ACC112 (cell line): ENCODE measurements around the gene CARS1.

Experiments
- H2AFZ ChIP-seq: fragments of 200-600 bp; sonication (generic); one replicate; pipeline ENCODE4 v1.6.0; 2017; ENCODE audit warnings: antibody characterized with exemption, low read length; ENCODE audit not compliant: unreplicated experiment
- H3K27ac ChIP-seq: fragments of 200-600 bp; sonication (generic); 2 replicates; pipeline ENCODE4 v1.5.1; 2014; ENCODE audit warnings: low read depth, mild to moderate bottlenecking, antibody characterized with exemption, low read length, moderate library complexity
- H3K27me3 ChIP-seq: fragments of 200-600 bp; sonication (generic); 2 replicates; pipeline ENCODE4 v1.6.1; 2014; ENCODE audit warnings: mild to moderate bottlenecking, antibody characterized with exemption, low read length, moderate library complexity, mixed read lengths; ENCODE audit not compliant: insufficient read depth
- H3K36me3 ChIP-seq: fragments of 200-600 bp; sonication (generic); 2 replicates; pipeline ENCODE4 v1.6.1; 2016; ENCODE audit warnings: mild to moderate bottlenecking, antibody characterized with exemption, low read length, moderate library complexity, mixed read lengths; ENCODE audit not compliant: insufficient read depth
- H3K4me1 ChIP-seq: fragments of 200-600 bp; sonication (generic); one replicate; pipeline ENCODE4 v1.6.1; 2016; ENCODE audit warnings: low read length, mixed read lengths; ENCODE audit not compliant: insufficient read depth, unreplicated experiment, control insufficient read depth
- H3K4me3 ChIP-seq: fragments of 200-600 bp; sonication (generic); 2 replicates; pipeline ENCODE4 v1.5.1; 2014; ENCODE audit warnings: mild to moderate bottlenecking, low read depth, low read length
- H3K79me2 ChIP-seq: fragments of 200-600 bp; sonication (generic); one replicate; pipeline ENCODE4 v1.6.0; 2016; ENCODE audit warnings: low read length; ENCODE audit not compliant: control insufficient read depth, unreplicated experiment, insufficient read depth

Gene CARS1

DNA sequence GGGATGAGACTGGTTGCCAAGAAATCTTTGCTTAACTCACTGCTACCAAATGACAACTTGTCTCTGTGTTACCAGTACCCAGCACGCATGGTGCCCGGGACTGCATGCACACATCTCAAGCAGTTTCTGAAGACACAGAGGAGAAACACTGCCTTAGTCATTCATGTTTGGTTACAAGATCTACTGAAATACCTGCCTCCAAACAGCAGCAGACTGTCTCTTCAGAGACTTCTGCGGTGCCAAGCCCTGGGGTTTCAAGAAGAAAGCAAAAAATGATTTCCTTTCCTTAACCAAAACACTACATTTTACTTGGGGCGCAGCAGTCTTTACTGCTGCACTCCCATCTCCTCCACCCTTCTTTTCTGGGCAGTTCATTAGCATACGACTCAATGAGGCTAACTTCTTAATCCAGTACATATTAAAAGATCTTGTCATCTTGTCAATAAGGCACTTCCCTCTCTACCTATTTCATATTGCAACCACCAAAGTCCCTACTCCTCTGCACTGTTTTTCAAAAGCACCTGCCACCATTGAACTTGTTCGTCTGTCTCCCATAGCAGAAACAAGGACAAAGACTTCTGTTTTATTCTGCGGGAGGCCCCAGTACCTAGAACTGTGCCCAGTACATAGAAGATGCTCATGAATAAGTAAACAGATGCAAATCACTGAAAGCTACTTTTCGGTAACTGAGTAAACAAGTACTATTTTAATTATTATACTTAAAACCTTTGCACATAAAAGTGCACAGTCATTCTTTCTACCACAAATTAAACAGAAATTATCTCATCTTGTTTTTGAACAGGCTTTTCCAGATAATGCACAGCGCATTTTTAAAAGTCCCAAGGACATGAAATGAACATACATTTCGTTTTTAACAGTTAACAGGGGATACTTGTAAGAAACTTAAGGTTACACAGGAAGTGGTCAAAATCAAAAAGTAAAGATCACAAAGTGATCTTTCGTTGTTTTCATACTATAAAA, 69.1 kb downstream of the CARS1 start:
- H3K27ac ChIP-seq = peak overlapping the region; percentile 14; the same call in 1 of the 2 replicates
- no peaks in the 10 kb centered on the region for H3K36me3 ChIP-seq
- peaks cover 17% of the 10 kb centered on the region for H3K4me1 ChIP-seq
- no peaks in the 10 kb centered on the region for H3K27me3 ChIP-seq
- peaks cover 89% of the 10 kb centered on the region for H3K79me2 ChIP-seq
- peak overlapping the region; percentile 90 for H3K4me3 ChIP-seq
- H2AFZ ChIP-seq = no peak overlapping the region

DNA sequence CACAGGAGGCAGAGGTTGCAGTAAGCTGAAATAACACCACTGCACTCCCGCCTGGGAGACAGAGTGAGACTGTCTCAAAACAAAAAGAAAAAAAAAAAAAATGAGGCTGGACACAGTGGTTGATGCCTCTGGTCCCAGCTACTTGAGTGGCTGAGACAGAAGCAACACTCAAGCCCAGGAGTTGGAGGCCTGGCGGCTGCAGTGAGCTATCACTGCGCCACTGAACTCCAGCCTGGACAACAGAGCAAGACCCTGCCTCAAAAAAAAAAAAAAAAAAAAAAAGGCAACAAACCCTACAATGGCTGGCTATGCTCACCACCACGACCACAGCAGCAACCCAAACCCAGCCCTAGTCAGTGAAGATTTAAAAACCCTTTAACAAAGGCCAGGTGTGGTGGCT, 73.3 kb downstream of the CARS1 start:
- H3K4me3 ChIP-seq = no peak overlapping the region
- H3K36me3 ChIP-seq = peaks cover under 1% of the 10 kb centered on the region; the same call in 1 of the 2 replicates
- no peaks in the 10 kb centered on the region for H3K27me3 ChIP-seq
- no peak overlapping the region for H3K27ac ChIP-seq
- peaks cover 20% of the 10 kb centered on the region for H3K4me1 ChIP-seq
- no peak overlapping the region for H2AFZ ChIP-seq
- peaks cover 96% of the 10 kb centered on the region for H3K79me2 ChIP-seq

DNA sequence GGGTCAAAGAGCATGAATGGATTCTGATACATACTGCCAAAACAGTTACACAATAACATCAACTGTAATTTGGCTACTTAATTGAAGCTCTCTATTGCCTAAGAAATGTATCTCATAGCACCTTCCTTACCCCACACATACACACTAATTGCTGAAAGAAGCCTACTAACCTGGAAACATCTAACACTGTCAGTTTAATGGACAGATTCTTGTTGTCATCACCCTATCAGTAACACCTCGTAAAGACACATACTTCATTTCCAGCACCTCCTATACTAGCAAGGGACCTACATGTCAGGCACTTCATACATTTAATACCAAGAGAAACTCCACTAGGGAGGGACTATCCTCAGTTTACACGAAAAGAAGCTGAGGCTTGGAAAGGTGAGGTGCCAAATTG, 75.0 kb downstream of the CARS1 start:
- peaks cover 94% of the 10 kb centered on the region for H3K79me2 ChIP-seq
- no peak overlapping the region for H2AFZ ChIP-seq
- no peaks in the 10 kb centered on the region for H3K27me3 ChIP-seq
- H3K4me3 ChIP-seq = no peak overlapping the region
- H3K36me3 ChIP-seq = peaks cover 13% of the 10 kb centered on the region
- peaks cover 7% of the 10 kb centered on the region for H3K4me1 ChIP-seq
- no peak overlapping the region for H3K27ac ChIP-seq

DNA sequence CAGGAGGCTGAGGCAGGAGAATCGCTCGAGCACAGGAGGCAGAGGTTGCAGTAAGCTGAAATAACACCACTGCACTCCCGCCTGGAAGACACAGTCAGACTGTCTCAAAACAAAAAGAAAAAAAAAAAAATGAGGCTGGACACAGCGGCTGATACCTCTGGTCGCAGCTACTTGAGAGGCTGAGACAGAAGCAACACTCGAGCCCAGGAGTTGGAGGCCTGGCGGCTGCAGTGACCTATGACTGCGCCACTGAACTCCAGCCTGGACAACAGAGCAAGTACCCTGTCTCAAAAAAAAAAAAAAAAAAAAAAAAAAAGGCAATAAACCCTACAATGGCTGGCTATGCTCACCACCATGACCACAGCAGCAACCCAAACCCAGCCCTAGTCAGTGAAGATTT, 76.1 kb downstream of the CARS1 start:
- Histone ChIP-seq H3K27ac (no peak overlapping the region), H3K4me1 (peaks cover 7% of the 10 kb centered on the region), H3K4me3 (no peak overlapping the region), H3K36me3 (peaks cover 23% of the 10 kb centered on the region), H2AFZ (no peak overlapping the region), H3K79me2 (peaks cover 94% of the 10 kb centered on the region), H3K27me3 (no peaks in the 10 kb centered on the region)

DNA sequence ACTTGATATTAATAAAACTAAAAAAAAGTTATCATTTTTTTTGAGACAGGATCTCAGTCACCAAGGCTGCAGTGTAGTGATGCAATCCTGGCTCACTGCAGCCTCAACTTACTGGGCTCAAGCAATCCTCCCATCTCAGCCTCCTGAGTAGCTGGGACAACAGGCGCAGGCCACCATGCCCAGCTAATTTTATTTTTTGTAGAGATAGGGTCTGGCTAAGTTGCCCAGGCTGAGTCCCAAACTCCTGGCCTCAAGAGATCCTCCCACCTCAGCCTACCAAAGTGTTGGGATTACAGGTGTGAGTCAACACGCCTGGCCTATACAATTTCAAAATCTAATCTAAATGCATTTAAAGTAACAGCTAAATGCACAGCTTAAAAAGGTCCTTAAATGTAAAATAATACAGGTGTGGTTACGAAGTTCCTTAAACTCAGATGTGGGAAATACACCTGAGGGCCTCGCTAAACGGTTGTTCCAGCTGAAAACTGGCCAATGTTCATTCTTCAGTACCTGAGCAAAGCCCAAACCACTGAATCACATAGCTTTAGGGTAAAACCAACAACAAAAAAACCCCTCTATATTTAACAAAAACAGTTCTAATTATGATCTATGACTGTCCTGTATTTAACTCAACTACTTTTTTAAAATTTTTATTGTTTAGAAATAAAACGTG, 76.9 kb downstream of the CARS1 start:
- H3K4me3 ChIP-seq = no peak overlapping the region
- no peak overlapping the region for H3K27ac ChIP-seq
- peaks cover 7% of the 10 kb centered on the region for H3K4me1 ChIP-seq
- H3K36me3 ChIP-seq = peaks cover 31% of the 10 kb centered on the region
- H2AFZ ChIP-seq = no peak overlapping the region
- peaks cover 93% of the 10 kb centered on the region for H3K79me2 ChIP-seq
- H3K27me3 ChIP-seq = no peaks in the 10 kb centered on the region

DNA sequence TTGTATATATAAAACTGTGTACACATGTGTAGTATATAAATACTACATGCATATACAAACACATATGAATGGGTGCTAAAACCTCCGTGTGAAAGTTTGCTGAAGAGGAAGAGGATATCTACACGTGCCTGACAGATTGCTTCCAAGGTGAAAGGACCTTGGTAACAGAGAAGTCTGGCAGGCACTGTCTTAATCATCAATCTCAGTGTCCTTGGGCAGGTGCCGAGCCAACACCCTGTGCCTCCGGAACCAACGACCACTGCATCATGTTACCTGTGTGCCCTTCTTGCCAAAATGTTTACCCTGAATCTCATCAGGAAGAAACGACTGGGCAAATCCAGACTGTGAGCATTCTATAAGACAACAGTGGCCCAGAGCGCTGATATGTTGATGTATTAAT, 80.1 kb downstream of the CARS1 start:
- Histone ChIP-seq H3K4me3 (no peak overlapping the region), H3K36me3 (peaks cover 39% of the 10 kb centered on the region), H3K27ac (no peak overlapping the region), H2AFZ (no peak overlapping the region), H3K4me1 (peaks cover 3% of the 10 kb centered on the region), H3K79me2 (peaks cover 74% of the 10 kb centered on the region), H3K27me3 (no peaks in the 10 kb centered on the region)

DNA sequence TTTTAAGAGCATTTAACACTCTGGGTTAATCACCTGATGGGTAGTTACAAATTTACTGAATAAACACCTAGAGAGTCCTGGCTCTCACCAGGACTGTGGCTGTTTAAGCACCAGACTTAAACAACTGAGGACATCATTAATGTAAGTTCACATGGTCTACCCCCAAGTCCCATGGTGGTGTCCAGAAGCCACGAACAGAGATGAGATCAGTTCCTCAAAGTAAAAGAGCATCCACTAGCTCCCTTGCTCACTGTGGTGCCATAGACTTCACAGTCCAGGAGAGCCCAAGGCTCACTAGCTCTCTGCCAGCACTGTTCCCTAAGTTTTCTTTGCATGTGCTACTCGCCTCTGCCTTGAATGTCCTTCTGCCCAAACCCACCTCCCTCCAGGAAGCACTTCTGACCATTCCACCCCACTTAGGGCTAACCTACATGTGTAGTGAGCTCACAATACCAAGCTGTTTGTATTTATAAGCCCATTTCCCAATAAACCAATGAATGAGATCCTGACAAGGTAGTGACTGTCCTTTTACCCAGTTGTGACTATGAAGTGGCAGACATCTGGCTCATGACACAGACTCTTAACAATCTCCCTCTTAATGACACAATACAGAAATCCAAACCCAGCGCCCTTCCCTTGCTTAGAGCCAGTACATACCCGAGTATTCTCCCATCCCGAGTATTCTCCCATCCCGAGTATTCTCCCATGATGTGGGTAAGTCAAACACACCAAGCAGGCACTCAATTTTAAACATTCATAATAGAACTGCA, 80.7 kb downstream of the CARS1 start:
- Histone ChIP-seq H3K4me3 (no peak overlapping the region), H2AFZ (no peak overlapping the region), H3K79me2 (peaks cover 72% of the 10 kb centered on the region), H3K4me1 (no peaks in the 10 kb centered on the region), H3K36me3 (peaks cover 45% of the 10 kb centered on the region), H3K27ac (no peak overlapping the region), H3K27me3 (no peaks in the 10 kb centered on the region)

DNA sequence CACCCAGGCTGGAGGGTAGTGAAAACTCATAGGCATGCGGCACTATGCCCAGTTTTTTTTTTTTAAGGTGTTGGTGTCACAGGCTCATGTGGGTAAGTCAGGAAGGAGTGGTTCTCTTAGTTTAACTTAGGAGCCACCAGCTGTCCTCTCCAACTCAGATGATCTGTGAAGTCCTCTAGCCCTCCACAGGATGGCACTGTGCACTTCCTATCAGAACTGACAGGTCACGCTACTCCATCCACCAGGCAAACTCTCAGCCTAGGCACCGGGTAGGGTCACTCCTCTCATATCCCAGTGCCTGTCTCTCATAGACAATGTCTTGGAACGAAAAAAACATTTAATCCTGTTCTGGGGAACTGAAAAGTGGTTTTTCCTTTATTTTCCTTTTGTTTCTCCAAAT, 81.6 kb downstream of the CARS1 start:
- Histone ChIP-seq H3K27ac (no peak overlapping the region), H3K27me3 (no peaks in the 10 kb centered on the region), H3K4me1 (no peaks in the 10 kb centered on the region), H2AFZ (no peak overlapping the region), H3K4me3 (no peak overlapping the region), H3K79me2 (peaks cover 68% of the 10 kb centered on the region), H3K36me3 (peaks cover 53% of the 10 kb centered on the region)

DNA sequence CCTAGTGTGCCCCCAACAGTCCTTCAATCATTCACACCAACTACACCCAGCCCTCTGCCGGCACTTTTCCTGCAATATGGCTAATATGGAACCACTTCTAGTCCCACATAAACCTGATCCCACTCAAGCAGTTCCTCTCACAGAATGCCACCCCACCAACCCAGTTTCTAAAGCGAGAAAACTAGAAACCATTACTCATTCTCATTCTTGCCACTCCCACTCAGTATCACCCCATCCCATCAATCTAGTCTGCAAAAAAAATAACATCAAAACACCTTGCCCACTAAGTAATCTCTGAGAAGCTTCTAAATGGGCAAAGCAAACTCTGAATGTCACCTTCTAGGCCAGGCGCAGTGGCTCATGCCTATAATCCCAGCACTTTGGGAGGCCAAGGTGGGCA, 83.0 kb downstream of the CARS1 start:
- no peak overlapping the region for H3K27ac ChIP-seq
- no peak overlapping the region for H3K4me3 ChIP-seq
- peaks cover 65% of the 10 kb centered on the region for H3K36me3 ChIP-seq
- H2AFZ ChIP-seq = no peak overlapping the region
- H3K4me1 ChIP-seq = no peaks in the 10 kb centered on the region
- peaks cover 63% of the 10 kb centered on the region for H3K79me2 ChIP-seq
- H3K27me3 ChIP-seq = no peaks in the 10 kb centered on the region

DNA sequence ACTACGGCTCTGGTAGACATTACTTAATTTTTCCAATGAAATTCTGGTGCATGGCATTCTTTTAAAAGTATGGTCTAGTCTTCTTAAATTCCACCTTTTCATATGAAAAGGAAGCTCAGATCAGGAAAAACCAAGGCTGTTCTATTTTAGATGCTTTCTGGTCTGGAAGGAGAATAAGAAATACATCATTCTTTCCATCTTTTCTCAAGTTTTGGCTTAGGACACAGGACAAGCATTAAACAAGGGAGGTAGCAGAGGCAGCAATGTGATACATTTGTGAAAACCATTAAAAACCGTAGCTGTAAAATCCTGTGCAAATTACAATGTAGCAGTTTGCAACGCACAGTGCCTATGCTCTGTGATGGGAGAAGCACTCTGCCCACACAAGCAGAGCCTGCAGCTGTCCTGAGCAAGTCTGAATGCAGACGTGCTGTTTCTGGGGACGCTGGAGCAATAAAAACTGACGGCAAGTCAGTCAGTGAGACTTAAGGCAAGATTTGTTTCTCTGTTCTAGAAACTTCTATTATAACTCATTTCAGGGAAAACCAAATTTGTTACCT, 88.8 kb downstream of the CARS1 start:
- H3K4me3 ChIP-seq = no peak overlapping the region
- H3K79me2 ChIP-seq = peaks cover 50% of the 10 kb centered on the region
- H3K4me1 ChIP-seq = no peaks in the 10 kb centered on the region
- no peak overlapping the region for H2AFZ ChIP-seq
- no peaks in the 10 kb centered on the region for H3K27me3 ChIP-seq
- peaks cover 62% of the 10 kb centered on the region for H3K36me3 ChIP-seq
- H3K27ac ChIP-seq = no peak overlapping the region
